GM18519 (cell line): ENCODE data around the gene GPRIN1.
"Not testable (repeated sequence)": the region's sequence is repeated elsewhere in the genome, so short reads cannot be mapped to it uniquely, and the experiment has no call there.

Experiments used
- ATAC-seq: cut with Tn5 transposase; IDR thresholded peaks from one replicate; pipeline ENCODE4 v1.9.1; 2021; ENCODE audit warnings: mild to moderate bottlenecking, moderate library complexity; ENCODE audit not compliant: unreplicated experiment, low FRiP score

The GPRIN1 gene

GRCh38 chr5:176575488-176576422, 34.2 kb downstream of the GPRIN1 start:
- ATAC-seq = no peak

GRCh38 chr5:176575066-176575465, 34.9 kb downstream of the GPRIN1 start:
- ATAC-seq = no peak

GRCh38 chr5:176574297-176574591, 35.7 kb downstream of the GPRIN1 start:
- no peak for ATAC-seq

GRCh38 chr5:176573564-176574296, 36.2 kb downstream of the GPRIN1 start:
- no peak for ATAC-seq

DNA sequence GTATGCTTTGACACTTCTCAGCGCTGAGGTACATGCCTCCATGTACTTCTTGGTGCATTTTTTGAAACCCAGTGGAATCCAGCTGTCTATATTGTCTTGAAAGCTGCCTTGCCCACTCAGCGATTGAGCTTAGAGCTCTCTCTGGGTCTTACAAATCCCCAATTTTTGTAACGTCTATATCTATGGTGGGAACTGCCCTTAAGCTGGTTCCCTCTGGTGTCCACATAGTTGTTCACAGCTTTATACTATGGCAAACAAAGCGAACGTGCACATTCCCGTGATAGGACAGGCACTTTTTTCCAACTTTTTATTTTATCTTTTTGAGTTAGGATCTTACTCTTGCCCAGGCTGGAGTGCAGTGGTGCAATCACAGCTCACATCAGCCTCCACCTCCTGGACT, 39.9 kb downstream of the GPRIN1 start:
- ATAC-seq = no peak

DNA sequence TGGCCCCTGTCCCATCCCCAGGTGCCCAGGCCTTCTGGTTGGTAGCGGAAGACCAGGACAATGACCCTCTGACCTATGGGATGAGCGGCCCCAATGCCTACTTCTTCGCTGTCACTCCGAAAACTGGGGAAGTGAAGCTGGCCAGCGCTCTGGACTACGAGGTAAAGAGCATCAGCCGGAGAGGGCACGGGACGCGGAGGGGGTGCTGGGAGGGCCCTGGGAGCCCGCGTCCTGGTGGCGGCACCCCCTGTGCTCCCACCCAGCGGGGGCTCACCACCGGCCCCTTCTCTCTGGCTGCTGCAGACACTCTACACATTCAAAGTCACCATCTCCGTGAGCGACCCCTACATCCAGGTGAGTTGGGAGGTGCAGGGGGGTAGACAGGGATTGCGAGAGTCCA, 41.3 kb downstream of the GPRIN1 start:
- ATAC-seq = no peak

DNA sequence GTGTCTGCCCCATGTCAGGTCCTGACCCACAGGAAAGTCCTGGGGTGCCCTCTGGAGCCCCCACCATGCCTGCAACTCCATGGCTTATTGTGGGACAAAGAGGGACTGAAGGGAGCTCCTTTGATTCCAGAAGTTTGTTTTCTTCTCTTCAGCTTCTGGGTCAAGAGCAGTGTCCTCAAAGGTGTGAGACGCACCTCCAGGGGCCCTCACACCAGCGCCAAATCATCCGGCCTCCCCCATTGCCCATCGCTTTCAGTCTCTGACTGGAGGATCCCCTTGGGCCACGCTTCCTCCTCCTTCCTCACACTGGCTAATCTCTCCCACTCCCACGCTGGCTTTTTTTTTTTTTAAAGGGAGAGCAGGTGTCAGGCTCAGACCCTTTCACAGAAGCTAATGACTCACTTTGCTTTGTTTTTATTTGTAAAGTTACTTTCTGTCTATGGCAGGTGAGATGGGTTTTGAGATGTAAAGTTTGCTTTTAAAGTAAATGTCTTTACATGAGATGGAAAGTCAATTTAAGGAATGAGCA, 44.1 kb downstream of the GPRIN1 start:
- ATAC-seq = no peak

DNA sequence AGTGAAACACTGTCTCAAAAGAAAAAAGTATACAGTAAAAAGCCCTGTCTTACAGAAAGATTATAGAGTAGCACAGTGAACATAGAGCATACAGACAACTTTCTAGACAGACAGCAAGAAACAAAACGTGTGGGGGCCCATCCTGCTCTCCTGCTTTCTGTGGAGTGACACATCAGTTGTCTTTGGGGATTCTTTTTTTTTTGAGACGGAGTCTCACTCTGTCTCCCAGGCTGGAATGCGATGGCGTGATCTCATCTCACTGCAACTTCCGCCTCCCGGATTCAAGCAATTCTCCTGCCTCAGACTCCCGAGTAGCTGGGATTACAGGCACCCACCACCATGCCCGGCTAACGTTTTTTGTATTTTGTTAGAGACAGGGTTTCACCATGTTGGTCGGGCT, 46.0 kb downstream of the GPRIN1 start:
- ATAC-seq = no peak

DNA sequence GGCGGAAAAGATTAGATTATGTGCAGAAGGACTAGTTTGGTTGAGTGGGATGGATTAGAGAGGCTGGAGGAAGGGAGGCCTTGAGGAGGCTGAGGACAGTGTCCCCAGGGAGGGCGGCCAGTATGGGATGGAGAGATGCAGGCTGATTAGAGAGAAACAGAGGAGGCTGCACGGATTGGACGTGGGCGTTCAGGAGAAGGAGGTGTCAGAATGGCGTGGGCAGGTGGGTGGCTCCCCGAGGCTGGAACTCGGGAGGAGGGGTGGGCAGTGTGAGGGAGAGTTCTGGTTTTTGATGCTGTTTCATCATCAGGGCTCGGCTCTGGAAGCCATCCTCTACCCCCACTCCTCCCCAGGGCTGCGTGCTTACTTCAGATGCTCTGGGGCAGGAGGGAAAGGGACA, 47.8 kb downstream of the GPRIN1 start:
- no peak for ATAC-seq

- ATAC-seq = no peak
These were observed 48.7 kb downstream of the GPRIN1 start for GRCh38 chr5:176561259-176561658.

DNA sequence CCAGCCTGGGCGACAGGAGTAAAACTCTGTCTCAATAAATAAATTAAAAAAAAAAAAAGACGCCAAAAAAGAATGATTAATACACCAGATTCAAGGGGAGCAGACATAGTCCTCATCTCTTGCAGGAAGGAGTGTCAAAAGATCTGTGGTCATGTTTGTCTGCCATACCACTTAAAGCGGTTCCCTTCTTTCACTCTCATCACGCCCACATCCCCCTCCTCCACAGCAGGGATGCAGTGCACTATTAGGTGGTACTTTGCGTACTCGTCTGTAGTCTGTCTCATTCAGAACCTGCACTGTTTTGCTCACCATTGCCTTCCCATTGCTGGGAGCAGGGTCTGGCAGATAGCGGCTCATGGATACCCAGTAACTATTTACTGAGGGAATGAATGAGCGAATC, 49.6 kb downstream of the GPRIN1 start:
- no peak for ATAC-seq

GRCh38 chr5:176559683-176560082, 50.3 kb downstream of the GPRIN1 start:
- no peak for ATAC-seq

GRCh38 chr5:176557846-176558245, 52.1 kb downstream of the GPRIN1 start:
- no peak for ATAC-seq

DNA sequence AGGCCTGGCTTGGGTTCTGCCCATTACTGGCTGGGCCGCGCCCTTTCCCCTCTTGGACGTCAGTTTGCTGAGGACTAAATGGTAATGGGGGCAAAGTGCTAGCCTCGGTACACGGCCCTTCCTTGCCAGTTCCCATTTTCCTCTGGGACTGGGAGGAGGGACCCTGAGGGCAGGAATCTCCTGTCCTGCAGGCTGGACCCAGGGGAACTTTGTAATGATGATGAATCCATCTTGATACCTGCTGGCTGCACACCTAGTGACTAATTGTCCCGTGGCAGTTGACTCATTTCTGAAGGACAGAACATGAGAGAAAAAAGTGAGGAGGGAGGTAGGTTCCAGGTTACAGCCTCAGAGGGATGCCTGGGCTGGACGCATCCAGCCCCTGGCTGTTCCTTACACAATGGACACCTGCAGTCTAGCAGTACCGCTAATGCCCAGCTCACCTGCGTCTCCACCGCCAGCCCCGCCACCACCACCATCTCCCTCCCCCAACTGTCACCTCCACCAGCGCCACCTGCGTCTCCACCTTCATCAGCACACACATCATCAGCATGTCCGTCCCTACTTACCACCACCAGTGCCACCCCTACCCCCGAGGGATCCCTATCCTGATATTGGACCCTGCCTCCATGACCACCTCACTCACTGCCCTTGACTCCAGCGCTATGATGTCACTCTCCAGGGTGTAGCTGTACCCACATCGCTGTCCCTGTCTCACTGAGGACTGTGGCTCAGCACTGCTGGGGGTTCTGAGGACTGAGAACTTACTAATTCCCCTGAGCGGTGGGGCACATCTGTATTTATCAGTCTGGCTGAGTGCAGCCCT, 56.5 kb downstream of the GPRIN1 start:
- no peak for ATAC-seq

GRCh38 chr5:176552332-176552869, 57.6 kb downstream of the GPRIN1 start:
- no peak for ATAC-seq

GRCh38 chr5:176550937-176551336, 59.0 kb downstream of the GPRIN1 start:
- ATAC-seq = not testable (repeated sequence)

GRCh38 chr5:176550275-176550831, 59.6 kb downstream of the GPRIN1 start:
- ATAC-seq = no peak

DNA sequence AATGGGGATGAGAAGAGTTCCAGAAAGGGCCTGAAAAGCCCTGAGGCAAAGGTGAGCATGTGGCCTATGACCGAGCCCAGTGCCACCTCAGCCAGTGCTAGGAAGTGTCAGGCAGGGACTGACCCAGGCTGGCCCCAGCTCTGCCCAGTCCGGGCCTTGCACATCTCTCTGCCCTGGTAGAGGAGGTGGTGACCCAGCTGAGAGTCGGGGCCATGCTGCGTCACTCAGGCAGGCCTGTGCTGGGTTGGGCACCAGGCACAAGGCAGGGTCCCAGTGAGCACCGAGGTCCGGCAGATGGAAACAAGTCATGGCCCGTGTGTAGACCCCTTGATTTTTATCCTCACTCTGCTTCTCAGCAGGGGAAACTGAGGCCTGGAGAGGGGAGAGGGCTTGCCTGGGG, 60.1 kb downstream of the GPRIN1 start:
- ATAC-seq = no peak

- ATAC-seq = no peak
These were observed 61.0 kb downstream of the GPRIN1 start, which contains the start of gene CDHR2 for GRCh38 chr5:176548967-176549444. TSS of gene CDHR2 (plus strand) at chr5:176549342. CDS start at chr5:176565353, 16,011 bp downstream.

GRCh38 chr5:176547802-176548201, 62.2 kb downstream of the GPRIN1 start:
- no peak for ATAC-seq
